Osteocyte (in vitro differentiated cells): Measurements from ENCODE around the gene NRXN3. TPM values are rescaled to one million over a fixed set of nuclear protein-coding genes. Genes with fewer than 3 reads are reported as not detected.

Experiments used
- DNase-seq: peaks from one replicate; pipeline ENCODE4 v3.0.0; 2021; ENCODE audit warnings: mixed read lengths; ENCODE audit not compliant: unreplicated experiment; ENCODE audit errors: extremely low spot score
- H3K27ac Mint-ChIP-seq: one replicate; pipeline ENCODE4 v1.8.0; 2021; ENCODE audit warnings: mild to moderate bottlenecking, mixed read lengths; ENCODE audit not compliant: unreplicated experiment
- H3K27me3 Mint-ChIP-seq: one replicate; pipeline ENCODE4 v1.8.0; 2021; ENCODE audit warnings: mixed read lengths; ENCODE audit not compliant: unreplicated experiment
- H3K36me3 Mint-ChIP-seq: one replicate; pipeline ENCODE4 v1.8.0; 2021; ENCODE audit warnings: mixed read lengths; ENCODE audit not compliant: unreplicated experiment
- H3K4me1 Mint-ChIP-seq: one replicate; pipeline ENCODE4 v1.8.0; 2021; ENCODE audit warnings: mixed read lengths; ENCODE audit not compliant: unreplicated experiment
- H3K4me3 Mint-ChIP-seq: one replicate; pipeline ENCODE4 v1.8.0; 2021; ENCODE audit warnings: mild to moderate bottlenecking, moderate library complexity, mixed read lengths; ENCODE audit not compliant: unreplicated experiment
- H3K9me3 Mint-ChIP-seq: one replicate; pipeline ENCODE4 v1.8.0; 2021; ENCODE audit warnings: mixed read lengths; ENCODE audit not compliant: unreplicated experiment
- CTCF ChIP-seq: fragments of 200-600 bp; sonication (generic); IDR thresholded peaks from 2 replicates; pipeline ENCODE4 v1.5.0; 2021; ENCODE audit warnings: antibody characterized with exemption, mild to moderate bottlenecking, moderate library complexity
- total RNA-seq: library from RNA; stranded (reverse); gene quantifications from 2 replicates; pipeline ENCODE4 v1.2.1, GENCODE V29; 2021

Gene NRXN3
- total RNA-seq, 1 donor from 2014 or later = 26.5 TPM

DNA sequence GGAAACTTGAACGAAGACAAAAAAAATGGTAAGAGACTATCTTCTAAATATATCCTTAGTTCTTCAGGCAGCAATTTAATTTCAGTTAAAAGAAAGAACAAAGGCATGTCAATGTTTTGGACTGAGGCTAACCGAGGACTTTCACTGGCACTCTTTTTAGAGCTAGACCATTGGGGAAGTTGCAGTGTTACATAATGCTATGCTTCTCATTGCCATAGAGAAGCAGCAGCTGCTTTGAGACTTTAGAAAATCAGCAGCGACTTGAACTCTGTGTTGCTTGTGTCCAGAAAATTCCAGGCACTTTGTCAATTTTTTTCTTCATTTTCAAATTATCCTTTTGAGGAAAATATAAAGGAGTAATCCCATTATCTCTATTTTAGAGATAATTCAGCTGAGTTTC is 964.2 kb downstream of the NRXN3 start:
- no peaks in the 10 kb centered on the region for H3K36me3 Mint-ChIP-seq
- peaks cover 8% of the 10 kb centered on the region for H3K27me3 Mint-ChIP-seq
- H3K27ac Mint-ChIP-seq = no peak overlapping the region
- TF ChIP-seq CTCF = no peak
- H3K9me3 Mint-ChIP-seq = peaks cover 7% of the 10 kb centered on the region
- no peak overlapping the region for H3K4me3 Mint-ChIP-seq
- no peaks in the 10 kb centered on the region for H3K4me1 Mint-ChIP-seq
- DNase-seq = no peak

DNA sequence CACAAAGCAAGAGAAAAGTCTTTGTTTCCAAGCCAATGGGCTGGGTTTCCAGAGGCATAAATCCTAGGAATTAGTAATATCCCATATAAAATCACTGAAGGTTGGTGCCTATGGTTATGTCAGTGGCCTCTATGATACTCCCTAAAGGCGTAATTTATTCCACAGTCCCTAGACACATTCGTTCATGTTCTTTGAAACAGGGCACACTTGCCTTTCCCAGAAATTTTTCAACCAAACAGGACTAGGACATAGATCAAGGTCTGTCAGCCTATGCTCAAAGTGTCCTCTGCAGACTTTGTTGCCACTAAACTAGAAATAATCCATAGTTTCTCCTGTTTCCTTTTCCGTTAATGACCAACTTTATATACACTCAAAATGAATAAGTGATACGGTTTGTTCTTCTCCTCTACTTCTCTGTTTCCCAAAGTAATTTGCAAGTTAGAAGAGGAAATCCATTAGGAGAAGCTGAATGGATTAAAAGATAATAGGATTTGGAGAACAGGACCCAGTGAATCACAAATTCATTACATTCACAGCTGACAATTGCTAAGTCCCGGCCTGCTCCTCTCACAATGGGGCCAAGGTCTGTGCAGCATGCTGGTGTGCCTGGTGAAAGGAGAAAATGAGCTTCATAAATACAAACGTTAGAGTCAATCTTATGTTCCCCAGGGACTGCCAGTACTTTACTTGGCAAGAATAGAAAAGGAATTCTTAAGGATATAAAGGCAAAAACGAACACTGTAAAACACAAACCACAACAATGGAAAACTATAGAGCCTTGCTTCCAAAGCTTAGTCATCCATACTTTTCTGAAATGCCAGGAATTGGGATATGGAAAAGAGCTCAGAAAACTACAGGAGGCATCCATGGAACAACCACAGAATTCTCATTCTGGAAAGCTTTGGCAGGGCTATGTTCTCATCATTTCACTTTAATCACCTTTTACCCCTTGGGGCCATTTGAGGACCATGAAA is 966.2 kb downstream of the NRXN3 start:
- Mint-ChIP-seq H3K4me1 (no peaks in the 10 kb centered on the region), H3K27ac (no peak overlapping the region), H3K4me3 (no peak overlapping the region), H3K9me3 (peaks cover 4% of the 10 kb centered on the region), H3K27me3 (peaks cover 8% of the 10 kb centered on the region), H3K36me3 (no peaks in the 10 kb centered on the region)
- no peak for TF ChIP-seq CTCF
- DNase-seq = no peak

DNA sequence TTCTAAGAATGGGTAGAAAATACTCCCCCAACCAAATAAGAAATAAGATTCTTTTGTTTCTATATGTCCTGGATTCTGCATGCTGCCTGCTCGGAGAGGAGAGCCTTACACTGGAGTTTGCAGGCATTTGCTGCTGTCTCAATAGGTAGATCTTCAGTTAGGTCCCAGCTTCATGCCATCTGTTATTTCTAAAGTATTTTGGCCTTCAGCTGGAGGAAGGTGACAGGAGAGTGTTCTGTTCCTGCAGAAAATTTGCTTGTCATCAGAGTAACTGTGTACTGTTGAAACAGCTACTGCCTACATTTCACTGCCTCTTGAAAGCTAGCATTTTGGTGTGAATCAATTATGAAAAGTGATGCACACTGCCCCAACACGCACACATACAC is 966.9 kb downstream of the NRXN3 start:
- Mint-ChIP-seq H3K4me3 (no peak overlapping the region), H3K4me1 (no peaks in the 10 kb centered on the region), H3K27ac (no peak overlapping the region), H3K36me3 (no peaks in the 10 kb centered on the region), H3K27me3 (peaks cover 8% of the 10 kb centered on the region), H3K9me3 (peaks cover 1% of the 10 kb centered on the region)
- DNase-seq = no peak
- no peak for TF ChIP-seq CTCF

DNA sequence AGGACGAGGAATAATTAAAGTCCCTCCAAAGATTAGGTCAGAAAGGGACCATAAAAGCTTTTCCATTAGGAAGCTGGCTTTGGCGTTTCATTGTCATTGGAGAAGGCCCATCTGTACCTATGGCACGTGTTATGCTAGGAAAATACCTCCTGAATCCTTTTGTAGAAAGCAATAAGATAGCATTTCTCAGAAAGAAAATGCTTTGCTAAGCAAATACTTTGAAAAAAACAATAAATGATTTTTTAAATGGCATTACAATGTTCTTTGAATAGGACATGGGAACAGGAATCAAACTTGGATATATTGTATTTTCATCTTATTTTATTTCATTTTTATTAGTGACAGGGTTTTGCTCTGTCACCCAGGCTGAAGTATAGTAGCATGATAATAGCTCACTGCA is 967.7 kb downstream of the NRXN3 start:
- no peaks in the 10 kb centered on the region for H3K36me3 Mint-ChIP-seq
- H3K27me3 Mint-ChIP-seq = peaks cover 8% of the 10 kb centered on the region
- no peak overlapping the region for H3K4me3 Mint-ChIP-seq
- no peak overlapping the region for H3K27ac Mint-ChIP-seq
- no peak for DNase-seq
- no peaks in the 10 kb centered on the region for H3K9me3 Mint-ChIP-seq
- TF ChIP-seq CTCF = no peak
- H3K4me1 Mint-ChIP-seq = no peaks in the 10 kb centered on the region

DNA sequence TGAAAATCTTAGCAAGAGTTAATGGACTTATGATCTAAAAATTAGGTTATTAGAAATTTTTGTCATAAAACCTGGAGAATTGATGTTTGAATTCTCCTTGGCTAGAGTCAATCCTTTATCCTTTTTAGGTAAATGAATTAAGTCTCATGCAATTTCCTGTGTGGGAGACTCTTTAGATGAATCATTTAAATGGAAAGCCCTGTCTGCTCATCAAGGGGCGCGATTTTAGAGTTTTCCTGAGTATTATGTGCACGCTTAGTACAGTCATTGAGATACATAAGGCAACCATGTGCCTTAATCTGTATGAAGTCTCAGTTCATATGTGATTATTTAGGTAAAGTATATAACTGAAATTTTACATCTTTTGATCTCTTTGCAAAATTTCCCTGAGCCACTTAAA is 974.7 kb downstream of the NRXN3 start:
- Mint-ChIP-seq H3K27me3 (peaks cover 8% of the 10 kb centered on the region), H3K4me3 (no peak overlapping the region), H3K36me3 (no peaks in the 10 kb centered on the region), H3K9me3 (no peaks in the 10 kb centered on the region), H3K27ac (no peak overlapping the region), H3K4me1 (no peaks in the 10 kb centered on the region)
- DNase-seq = no peak
- no peak for TF ChIP-seq CTCF
